Limb (tissue), 2 donors: ENCODE results near the gene BMAL1.
A peak's percentile ranks its signal among the peaks of the same experiment; 100 is the strongest.

Experiments used
- DNase-seq, 2 donors: peaks; one replicate each; pipeline ENCODE4 v3.0.0-alpha.2; 2016; ENCODE audit errors: extremely low spot score in 2 of 2

Gene BMAL1

GRCh38 chr11:13260963-13261588, 16.5 kb upstream of the BMAL1 start:
- DNase-seq, result no peak

DNA sequence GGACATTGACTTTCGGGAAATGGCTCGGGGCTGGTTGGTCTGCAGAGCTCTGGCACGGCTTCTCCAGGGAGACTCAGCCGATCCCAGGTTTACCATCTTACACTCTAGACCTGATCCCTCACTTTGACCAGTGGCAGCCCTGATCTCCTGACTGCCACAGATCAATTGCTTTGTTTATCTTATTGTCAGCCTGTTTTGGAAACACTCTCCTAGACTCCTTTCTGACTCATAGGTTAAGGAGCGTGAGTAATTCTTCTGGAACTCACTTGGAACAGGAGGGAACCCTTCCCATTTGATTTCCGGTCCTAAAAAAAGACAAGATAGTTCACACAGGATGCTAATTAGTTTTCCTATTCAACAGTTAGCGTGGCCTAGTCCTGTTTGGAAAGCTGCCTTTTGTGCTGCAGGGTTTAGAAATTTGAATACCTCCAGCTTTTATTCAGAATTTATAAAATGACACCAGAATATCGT, 16.0 kb upstream of the BMAL1 start:
- DNase-seq, result no peak

- DNase-seq, result no peak
Measured at GRCh38 chr11:13262096-13262495, 15.5 kb upstream of the BMAL1 start.

DNA sequence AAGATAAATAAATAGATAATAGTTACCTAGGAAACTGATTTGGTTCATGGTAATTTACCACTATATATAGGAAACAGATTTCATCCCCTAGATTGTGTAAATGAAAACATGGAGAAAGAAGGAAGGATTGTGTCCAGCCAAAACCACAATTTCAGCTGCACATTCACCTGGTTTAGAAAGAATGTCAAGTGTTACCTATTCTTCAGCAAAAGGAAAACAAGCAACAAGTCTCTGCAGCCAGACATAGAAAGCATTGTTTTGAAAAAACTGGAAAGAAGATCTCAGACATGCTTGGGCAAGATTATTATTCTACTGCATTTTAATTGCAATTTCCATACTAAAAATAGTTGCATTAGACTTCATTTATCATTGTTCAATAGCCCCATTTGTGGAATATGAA, 8.8 kb upstream of the BMAL1 start:
- DNase-seq, result no peak

DNA sequence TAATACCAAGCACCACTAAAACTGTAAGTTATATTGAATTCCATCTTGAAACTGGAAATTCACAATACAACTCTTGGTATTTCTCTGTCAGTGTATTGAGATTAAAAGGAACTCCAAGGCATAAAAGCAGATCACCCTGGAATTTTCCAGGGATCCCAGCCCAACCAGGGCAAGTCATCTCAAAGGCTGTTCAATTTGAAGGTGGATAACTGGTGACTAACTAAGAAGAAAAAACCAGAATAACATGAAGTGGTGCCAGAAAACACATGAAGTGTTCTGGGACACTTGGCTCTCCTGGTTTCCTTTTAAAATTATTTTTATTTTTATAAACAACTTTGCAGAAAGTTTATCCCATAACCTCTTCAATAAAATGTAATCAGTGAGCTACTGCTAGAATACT, 7.8 kb upstream of the BMAL1 start:
- DNase-seq, result no peak

DNA sequence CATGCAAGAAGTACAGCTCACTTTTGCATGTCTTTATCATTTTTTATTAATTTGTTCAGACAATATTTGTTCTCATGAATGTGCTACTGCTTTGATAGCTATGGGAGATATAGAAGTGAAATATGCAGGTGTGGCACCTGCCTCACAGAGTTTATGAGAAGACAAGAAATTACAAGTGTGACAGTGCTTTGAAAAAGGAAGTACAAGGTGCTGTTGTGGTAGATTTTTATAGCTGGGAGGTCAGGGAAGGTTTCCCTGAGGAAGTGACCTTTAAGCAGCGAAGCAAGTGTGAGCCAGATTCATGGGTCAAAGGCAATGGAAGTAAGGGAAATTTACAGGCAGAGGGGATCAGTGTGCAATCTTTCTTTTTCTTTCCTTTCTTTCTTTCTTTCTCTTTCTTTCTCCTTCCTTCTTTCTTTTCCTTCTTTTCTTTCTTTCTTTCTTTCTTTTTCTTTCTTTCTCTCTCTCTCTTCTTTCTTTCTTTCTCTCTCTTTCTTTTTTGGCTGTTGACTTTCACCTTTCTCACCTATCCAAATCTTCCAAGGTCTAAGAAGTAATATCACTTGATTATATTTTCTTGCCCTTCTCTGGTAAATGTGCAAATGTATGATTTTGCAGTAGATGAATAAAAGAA, 6.4 kb upstream of the BMAL1 start:
- no peak for DNase-seq

DNA sequence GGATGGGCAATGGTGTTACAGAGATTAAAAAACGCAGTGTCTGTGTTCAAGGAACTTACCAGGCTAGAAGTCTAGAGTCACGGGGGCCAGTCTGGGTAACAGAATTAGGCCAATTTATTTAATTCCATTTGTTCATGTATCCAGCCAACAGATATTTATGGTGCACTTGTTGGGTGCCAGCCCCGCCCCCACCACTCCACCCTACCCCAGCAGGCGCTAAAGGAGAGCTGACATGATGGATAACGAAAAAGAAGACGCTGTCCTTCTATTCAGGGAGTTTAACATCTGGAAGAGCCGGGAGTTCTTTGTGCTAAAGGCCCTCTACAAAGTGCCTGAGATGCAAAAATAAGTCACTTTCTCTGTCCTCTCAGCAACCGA, 1.1 kb upstream of the BMAL1 start:
- DNase-seq, result no peak

DNA sequence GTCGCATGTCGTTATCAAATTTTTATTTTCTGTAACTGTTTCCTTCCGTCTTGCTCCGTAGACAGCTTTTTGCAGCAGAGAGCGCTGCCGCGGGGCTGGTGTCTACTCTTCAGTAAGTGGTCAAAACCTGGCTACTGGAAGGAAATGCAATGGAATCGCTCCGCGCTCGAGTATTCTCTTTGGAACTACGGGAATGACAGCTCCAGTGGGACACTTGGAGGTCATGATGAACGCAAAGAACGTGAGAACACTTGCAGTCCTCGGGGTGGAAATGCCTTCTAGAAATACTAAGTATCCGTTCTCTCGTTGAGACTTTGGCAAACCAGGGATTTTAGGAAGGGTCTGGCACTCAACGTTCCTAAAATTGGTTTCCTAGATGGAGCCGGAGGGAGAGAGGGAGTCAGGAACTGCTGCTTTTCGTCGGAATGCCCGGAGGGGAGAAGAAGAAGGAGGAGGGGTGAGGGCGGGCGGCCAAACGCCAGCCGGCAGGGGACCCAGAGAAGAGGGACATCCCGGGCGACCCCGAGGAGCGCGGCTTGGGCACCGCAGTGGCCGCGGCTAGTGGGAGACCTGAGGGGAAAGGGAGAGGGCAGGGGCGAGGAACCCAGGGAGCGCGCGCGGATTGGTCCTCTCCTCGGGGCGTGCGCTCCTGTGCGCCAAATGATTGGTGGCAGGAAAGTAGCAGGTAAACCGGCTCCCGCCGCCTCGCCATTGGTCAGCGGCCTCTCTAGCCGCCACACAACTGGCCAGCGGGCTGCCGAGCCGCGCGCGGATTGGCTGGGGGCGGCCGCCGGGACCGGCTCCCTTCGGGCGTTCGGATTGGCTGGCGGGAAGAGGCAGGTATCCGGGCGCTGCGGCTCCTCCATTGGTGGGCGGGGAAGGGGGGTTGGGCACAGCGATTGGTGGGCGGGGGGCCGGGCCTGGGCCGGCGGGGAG, 490 bp upstream of the BMAL1 start:
- DNase-seq, result peak; percentile 94 to 98

DNA sequence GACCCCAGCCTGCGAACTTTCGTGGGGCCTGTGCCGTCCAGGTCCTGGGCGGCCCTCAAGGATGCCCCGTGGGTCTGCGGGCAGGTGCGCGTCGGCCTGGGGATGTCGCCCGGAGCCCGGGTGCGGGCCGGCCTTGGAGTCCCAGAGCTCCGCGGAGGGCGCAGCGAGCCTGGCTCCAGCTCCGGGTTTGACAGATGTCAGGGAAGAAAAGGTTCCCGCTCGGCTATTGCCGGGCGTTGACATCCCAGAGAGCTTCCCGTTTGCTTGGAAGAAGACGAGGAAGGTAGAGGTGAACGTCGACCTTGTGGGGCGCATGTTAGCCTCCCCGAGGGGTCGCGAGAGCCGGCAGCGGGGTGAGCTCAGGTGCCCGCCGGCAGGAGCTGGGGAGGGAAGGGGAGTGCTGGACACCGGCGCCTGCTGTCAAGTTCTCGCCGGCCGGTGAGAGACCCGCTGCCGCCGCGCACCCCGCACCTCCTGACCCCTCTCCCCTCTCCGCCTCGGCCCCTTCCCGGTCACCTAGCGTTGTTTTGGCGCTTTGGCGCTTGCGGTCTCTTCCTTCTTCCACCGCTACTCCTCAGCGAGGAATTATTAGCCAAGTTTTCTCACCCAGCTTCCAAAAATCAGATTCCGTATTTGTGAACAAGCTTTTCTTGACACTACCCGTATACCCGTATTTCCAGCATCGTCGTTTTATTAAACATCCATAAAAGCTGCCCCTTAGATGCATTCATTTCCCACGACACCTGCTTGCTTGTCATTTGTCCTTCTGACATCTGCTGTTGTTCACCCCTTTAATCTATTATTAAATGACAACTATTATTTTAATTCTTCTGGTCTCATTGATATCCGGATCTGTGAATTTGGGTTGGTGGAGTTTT, 1.3 kb downstream of the BMAL1 start:
- DNase-seq, result peak in 1 of 2 donors; percentile 50

DNA sequence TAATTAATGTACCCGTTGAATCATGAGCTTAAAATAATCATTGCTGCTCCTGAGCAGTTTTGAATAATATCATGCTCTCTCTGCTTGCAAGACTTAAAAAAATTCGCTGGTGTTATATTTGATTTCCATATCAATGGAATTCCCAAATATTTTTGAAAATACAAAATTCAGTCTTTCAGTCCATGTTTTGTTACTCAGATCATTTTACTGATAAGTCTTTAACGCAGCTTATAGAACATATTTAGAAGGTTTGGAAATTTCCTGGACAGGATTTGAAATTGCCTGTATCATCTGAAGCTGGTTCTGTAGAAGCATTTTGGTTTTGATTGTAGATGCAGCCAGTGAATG, 1.9 kb downstream of the BMAL1 start:
- no peak for DNase-seq

DNA sequence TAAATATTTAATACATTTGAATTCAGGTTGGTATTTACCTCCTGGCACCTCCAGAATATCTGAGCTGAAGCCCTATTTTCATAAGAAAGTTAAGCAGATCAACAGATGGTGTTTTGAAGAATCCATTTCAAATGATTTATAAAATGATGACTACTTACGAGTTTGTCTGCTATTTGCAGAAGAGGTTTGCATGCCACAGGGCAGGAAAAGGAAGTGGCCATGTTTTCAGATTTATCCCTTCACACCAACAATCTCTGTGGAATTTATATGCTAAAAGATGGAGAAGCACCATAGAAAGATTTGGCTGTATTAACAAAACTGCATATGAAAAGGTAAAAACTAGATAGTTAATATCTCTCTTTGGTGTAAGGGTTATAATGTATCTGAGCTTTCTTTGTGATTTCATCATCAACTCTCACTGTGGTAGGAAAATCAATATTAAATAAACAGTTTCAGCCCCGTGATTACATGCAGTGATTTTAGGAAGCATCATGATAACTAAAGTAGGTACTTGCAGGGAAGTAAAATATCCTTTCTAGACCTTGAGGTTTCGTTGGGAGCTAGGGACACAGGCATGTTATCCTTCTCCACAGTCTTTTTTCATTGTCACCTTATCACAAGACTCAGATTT, 2.6 kb downstream of the BMAL1 start:
- DNase-seq, result no peak

DNA sequence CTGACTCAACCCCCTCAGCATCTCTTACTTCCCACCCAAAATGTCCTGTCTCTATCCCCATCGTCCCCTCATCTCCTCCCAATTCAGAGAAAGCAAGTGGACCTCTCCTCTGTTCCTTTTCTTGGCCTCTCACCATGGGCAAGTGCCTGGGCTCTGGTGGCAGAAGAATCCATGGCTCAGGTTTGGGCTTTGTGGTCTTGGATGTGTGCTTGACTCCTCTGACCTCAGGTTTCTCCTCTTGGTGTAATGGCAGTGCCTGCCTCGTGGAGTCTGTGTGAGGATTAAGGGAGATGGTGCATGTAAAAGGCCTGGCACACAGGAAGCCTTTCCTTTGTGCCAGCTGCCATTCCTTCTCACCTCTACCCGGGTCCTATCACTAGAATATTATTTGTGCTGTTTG, 3.2 kb downstream of the BMAL1 start:
- DNase-seq, result no peak

- DNase-seq, result no peak
Measured at GRCh38 chr11:13283636-13284035, 6.0 kb downstream of the BMAL1 start.

GRCh38 chr11:13284776-13285588, 7.4 kb downstream of the BMAL1 start:
- DNase-seq, result no peak

DNA sequence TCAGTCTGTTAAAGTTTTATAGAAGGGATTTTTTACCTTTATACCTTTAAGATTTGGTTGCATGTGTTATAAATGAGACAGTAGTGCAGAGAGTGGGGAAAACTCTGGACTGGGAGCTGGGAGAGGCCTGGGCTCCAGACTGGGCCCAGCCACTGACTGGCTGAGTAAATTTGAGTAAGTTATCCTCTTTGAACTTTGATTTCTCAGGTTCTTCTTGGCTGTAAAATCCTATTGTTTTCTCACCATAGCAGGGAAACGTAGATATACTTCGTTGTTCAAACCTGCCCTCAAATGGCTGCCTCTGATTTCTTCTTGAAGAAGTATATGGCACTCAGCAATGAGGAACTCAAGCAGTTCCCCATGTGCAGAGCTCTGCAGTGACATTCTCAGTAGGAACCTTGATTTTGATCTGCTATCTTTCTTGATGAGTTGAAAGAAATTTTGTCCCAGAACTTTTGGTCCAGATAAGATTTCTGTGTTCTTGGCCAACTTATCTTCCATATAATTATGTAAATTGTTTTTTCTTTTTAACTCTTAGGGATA, 8.8 kb downstream of the BMAL1 start:
- no peak for DNase-seq

DNA sequence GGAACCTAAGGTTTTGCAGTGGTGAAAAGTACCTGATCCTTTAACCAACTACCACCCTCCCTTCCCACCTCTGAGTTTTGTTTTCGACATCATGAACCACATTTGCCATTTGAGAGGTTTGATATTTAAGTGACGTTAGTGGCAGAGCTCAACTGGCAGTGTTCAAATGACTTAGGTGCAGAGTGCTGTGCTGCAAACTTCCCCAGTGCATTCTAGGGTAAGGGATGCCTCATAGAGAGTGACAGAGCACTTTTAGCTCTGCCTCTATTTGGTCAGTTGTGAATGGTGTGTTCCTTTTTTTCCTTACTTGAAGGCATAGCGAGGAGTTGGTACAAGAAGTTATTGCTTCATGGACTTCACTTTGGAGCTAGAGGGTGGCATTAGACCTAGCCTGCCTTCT, 9.4 kb downstream of the BMAL1 start:
- DNase-seq, result no peak

DNA sequence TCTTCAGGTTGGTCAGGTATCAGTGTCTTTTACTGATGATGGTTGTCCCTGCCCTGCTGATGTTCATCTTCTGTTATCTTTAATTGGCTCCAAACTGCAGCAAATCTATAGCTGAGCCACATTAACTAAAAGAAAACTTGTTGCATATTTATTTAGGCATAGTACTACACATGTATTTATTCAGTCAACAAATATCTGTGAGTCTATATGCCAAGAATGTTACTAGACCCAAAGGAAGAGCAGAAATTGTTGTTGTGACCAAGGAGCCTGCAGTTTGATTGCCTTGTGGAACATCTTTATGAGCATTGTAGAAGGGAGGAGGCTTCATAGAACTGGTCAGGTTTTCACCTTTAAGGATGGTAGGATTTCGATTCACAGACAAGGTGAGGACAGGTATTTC, 10.1 kb downstream of the BMAL1 start:
- no peak for DNase-seq

DNA sequence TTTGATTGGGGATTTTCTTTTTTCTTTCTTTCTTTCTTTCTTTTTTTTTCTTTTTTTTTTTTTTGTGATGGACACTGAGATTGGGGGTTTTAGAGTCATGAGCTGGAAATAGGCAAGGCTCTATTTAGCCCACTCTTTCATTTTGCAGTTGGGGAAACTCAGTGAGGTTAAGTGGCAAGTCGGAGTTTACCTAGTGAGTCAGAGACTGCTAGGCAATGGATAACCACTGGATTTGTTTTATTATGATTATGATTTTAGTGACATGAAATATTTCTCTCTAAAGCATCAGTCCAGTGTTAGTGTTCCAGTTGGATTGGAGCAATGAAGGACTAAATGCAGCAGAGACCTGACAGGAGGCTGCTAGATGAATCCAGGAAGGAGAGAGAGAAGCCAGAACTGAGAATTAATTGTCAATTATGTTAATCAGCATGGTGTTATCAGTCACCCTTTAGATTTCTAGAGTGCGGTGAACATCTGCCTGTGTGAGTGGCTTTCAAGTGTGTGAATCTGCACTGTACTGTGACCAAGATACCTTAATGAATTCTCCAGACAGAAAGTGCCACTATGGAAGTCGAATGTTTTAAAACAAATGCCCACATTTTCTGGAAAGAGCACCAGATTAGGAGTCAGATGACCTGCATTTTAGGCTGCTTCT, 10.9 kb downstream of the BMAL1 start:
- DNase-seq, result no peak

- no peak for DNase-seq
Measured at GRCh38 chr11:13289081-13289480, 11.5 kb downstream of the BMAL1 start.
